SK-N-SH (cell line): ENCODE measurements around the gene SNU13. TPM values are rescaled to one million over a fixed set of nuclear protein-coding genes. Genes with fewer than 3 reads are reported as not detected.

Source experiments
- CTCF ChIA-PET: fragments of 300-600, 350-600 bp; formaldehyde crosslinking; extraction: SDS; loops from one replicate; lab custom pipeline; 2021; lab: Yijun Ruan, JAX
- POLR2A ChIA-PET: fragments of 350-600 bp; sonication (Branson Sonifier 250); formaldehyde crosslinking; extraction: SDS; loops from one replicate; lab custom pipeline; 2020; ENCODE audit warnings: antibody characterized with exemption, inconsistent platforms; lab: Yijun Ruan, JAX
- DNase-seq: peaks from one replicate; pipeline ENCODE4 v3.0.0; 2012
- H2AFZ ChIP-seq: fragments of 200-600 bp; sonication (generic); 2 replicates; pipeline ENCODE4 v1.8.1; 2016; ENCODE audit warnings: antibody characterized with exemption, mild to moderate bottlenecking, low read depth
- H3F3A ChIP-seq: fragments of 200-600 bp; sonication (generic); replicated peaks from 2 replicates; pipeline ENCODE3; 2016; ENCODE audit warnings: antibody characterized with exemption, mild to moderate bottlenecking; ENCODE audit not compliant: insufficient read depth
- H3K27ac ChIP-seq, 2 experiments: fragments of 200-500 bp in 1 of 2; fragments of 200-600 bp in 1 of 2; sonication (Bioruptor generic) in 1 of 2; sonication (generic), shearing (Covaris generic) in 1 of 2; 2 replicates each; pipeline versions ENCODE4 v1.5.1 to v1.6.1; 2014 to 2016; ENCODE audit warnings: low read depth in 2 of 2, inconsistent platforms in 1 of 2, low read length in 1 of 2, mild to moderate bottlenecking in 1 of 2, mixed read lengths in 1 of 2
- H3K27me3 ChIP-seq: fragments of 200-600 bp; sonication (generic), shearing (Covaris generic); 2 replicates; pipeline ENCODE4 v1.6.1; 2016; ENCODE audit warnings: mixed run types; ENCODE audit not compliant: insufficient read depth
- H3K36me3 ChIP-seq, 2 experiments: fragments of 200-500 bp in 1 of 2; fragments of 200-600 bp in 1 of 2; sonication (Bioruptor generic) in 1 of 2; sonication (generic) in 1 of 2; replicated peaks in 1 of 2; 2 replicates each; pipeline versions ENCODE3 to v1.5.1; 2014 to 2016; ENCODE audit warnings: low read length in 1 of 2, mild to moderate bottlenecking in 1 of 2; ENCODE audit not compliant: insufficient read depth in 2 of 2, control insufficient read depth in 1 of 2
- H3K4me1 ChIP-seq, 2 experiments: fragments of 200-500 bp in 1 of 2; fragments of 200-600 bp in 1 of 2; sonication (Bioruptor generic) in 1 of 2; sonication (generic), shearing (Covaris generic) in 1 of 2; 2 replicates each; pipeline versions ENCODE4 v1.5.1 to v1.6.1; 2014 to 2016; ENCODE audit warnings: low read depth in 1 of 2, low read length in 1 of 2, mixed run types in 1 of 2; ENCODE audit not compliant: insufficient read depth in 2 of 2, control insufficient read depth in 1 of 2
- H3K4me2 ChIP-seq: fragments of 200-600 bp; sonication (generic), shearing (Covaris generic); 2 replicates; pipeline ENCODE4 v1.6.1; 2017; ENCODE audit warnings: mixed run types
- H3K4me3 ChIP-seq, 2 experiments: fragments of 200-500 bp in 1 of 2; fragments of 200-600 bp in 1 of 2; sonication (Bioruptor generic) in 1 of 2; sonication (generic), shearing (Covaris generic) in 1 of 2; 2 replicates each; pipeline versions ENCODE4 v1.5.1 to v1.8.1; 2014 to 2016; ENCODE audit warnings: low read depth in 2 of 2, inconsistent platforms in 1 of 2, low read length in 1 of 2, mild to moderate bottlenecking in 1 of 2, mixed read lengths in 1 of 2, moderate library complexity in 1 of 2
- H3K79me2 ChIP-seq: fragments of 200-600 bp; sonication (generic); 2 replicates; pipeline ENCODE4 v1.8.1; 2017; ENCODE audit warnings: mild to moderate bottlenecking; ENCODE audit not compliant: insufficient read depth
- H3K9ac ChIP-seq: fragments of 200-600 bp; sonication (generic); 2 replicates; pipeline ENCODE4 v1.6.1; 2017; ENCODE audit warnings: mixed run types
- H3K9me2 ChIP-seq: fragments of 200-600 bp; sonication (generic); 2 replicates; pipeline ENCODE4 v1.6.1; 2017; ENCODE audit warnings: mixed run types
- H3K9me3 ChIP-seq: fragments of 200-600 bp; sonication (generic); 2 replicates; pipeline ENCODE4 v1.6.1; 2017; ENCODE audit warnings: mixed run types, mild to moderate bottlenecking, moderate library complexity
- H4K20me1 ChIP-seq: fragments of 200-600 bp; sonication (generic); 2 replicates; pipeline ENCODE4 v1.6.1; 2017; ENCODE audit warnings: mild to moderate bottlenecking, mixed run types; ENCODE audit not compliant: insufficient read depth
- CHD2 ChIP-seq: fragments of 150-350 bp; IDR thresholded peaks from 2 replicates; pipeline ENCODE4 v1.6.1; 2018; ENCODE audit warnings: low read length; ENCODE audit not compliant: partially characterized antibody
- ELF1 ChIP-seq: IDR thresholded peaks from 2 replicates; pipeline ENCODE4 v1.4.0; 2012
- EZH2phosphoT487 ChIP-seq: fragments of 200-600 bp; sonication (generic); IDR thresholded peaks from 2 replicates; pipeline ENCODE4 v1.6.1; 2017; ENCODE audit warnings: low read depth, mixed run types, mild to moderate bottlenecking, antibody characterized with exemption, moderate library complexity, borderline replicate concordance
- FOXM1 ChIP-seq: IDR thresholded peaks from 2 replicates; pipeline ENCODE4 v1.4.0; 2012; ENCODE audit warnings: low read depth, mild to moderate bottlenecking
- GABPA ChIP-seq: IDR thresholded peaks from 2 replicates; pipeline ENCODE4 v1.4.0; 2012; ENCODE audit warnings: low read depth, mild to moderate bottlenecking
- GATA2 ChIP-seq: sonication (generic); formaldehyde crosslinking; IDR thresholded peaks from 2 replicates; pipeline ENCODE4 v1.5.0; 2020; ENCODE audit warnings: mild to moderate bottlenecking, missing genetic modification reagents
- JUND ChIP-seq: IDR thresholded peaks from 2 replicates; pipeline ENCODE4 v1.4.0; 2012
- MEF2A ChIP-seq: IDR thresholded peaks from 2 replicates; pipeline ENCODE4 v1.4.0; 2012; ENCODE audit warnings: low read depth, borderline replicate concordance
- PBX3 ChIP-seq: IDR thresholded peaks from 2 replicates; pipeline ENCODE4; 2012
- RAD21 ChIP-seq: IDR thresholded peaks from 2 replicates; pipeline ENCODE4 v1.6.1; 2012; ENCODE audit warnings: mild to moderate bottlenecking, low read length
- RCOR1 ChIP-seq: fragments of 150-350 bp; IDR thresholded peaks from 2 replicates; pipeline ENCODE4 v1.6.1; 2017; ENCODE audit warnings: antibody characterized with exemption, low read length
- REST ChIP-seq: IDR thresholded peaks from 2 replicates; pipeline ENCODE4 v1.6.1; 2012; ENCODE audit warnings: mild to moderate bottlenecking, low read depth, low read length, moderate library complexity
- RFX5 ChIP-seq: IDR thresholded peaks from 2 replicates; pipeline ENCODE4 v1.6.1; 2012; ENCODE audit warnings: mild to moderate bottlenecking, improper control_type of control experiment, low read length
- SIN3A ChIP-seq: IDR thresholded peaks from 2 replicates; pipeline ENCODE4 v1.6.1; 2012; ENCODE audit warnings: low read depth, mild to moderate bottlenecking, low read length, moderate library complexity, borderline replicate concordance
- SMC3 ChIP-seq: IDR thresholded peaks from 2 replicates; pipeline ENCODE4 v1.6.1; 2012; ENCODE audit warnings: low read depth, low read length, improper control_type of control experiment
- TAF1 ChIP-seq: IDR thresholded peaks from 2 replicates; pipeline ENCODE4 v1.6.1; 2012; ENCODE audit warnings: low read depth, mild to moderate bottlenecking, low read length, moderate library complexity, borderline replicate concordance
- USF1 ChIP-seq: IDR thresholded peaks from 2 replicates; pipeline ENCODE4 v1.4.0; 2012; ENCODE audit warnings: low read depth, borderline replicate concordance
- ZBTB33 ChIP-seq: IDR thresholded peaks from 2 replicates; pipeline ENCODE4 v1.4.0; 2012; ENCODE audit warnings: low read depth, borderline replicate concordance
- WGBS: methylation state at CpG from one replicate; pipeline ENCODE4 v1.1.6; 2017; ENCODE audit warnings: low lambda C conversion rate; 5-methylcytosine and 5-hydroxymethylcytosine counted together
- polyA plus RNA-seq, 3 experiments: library from polyadenylated mRNA; depleted of rRNA; stranded (reverse); fragments of >200 nt; gene quantifications; 2 replicates each; pipeline ENCODE4 v1.2.3, GENCODE V29; 2012

The SNU13 gene
- polyA plus RNA-seq, 1 of the 3 experiments (the other 2 are of a cell fraction): 282 TPM

- TF ChIP-seq RFX5 (no peak), USF1 (no peak), EZH2phosphoT487 (no peak)
- TF ChIP-seq, all 33 proteins: peak for 0
These were observed 29.8 kb downstream of the SNU13 start (continued) for GRCh38 chr22:41658869-41659268.

- Histone ChIP-seq H3K9ac (no peak overlapping the region), H3K79me2 (no peaks in the 10 kb centered on the region), H3K27me3 (no peaks in the 10 kb centered on the region), H3K4me2 (no peak overlapping the region), H3K4me3 (no peak overlapping the region), H3K9me3 (no peaks in the 10 kb centered on the region), H2AFZ (no peak overlapping the region), H3K4me1 (no peaks in the 10 kb centered on the region), H3F3A (no peaks in the 10 kb centered on the region), H3K36me3 (peaks cover 18 to 52% of the 10 kb centered on the region in 2 experiments), H3K27ac (no peak overlapping the region; a peak in 1 of 4 replicates), H3K9me2 (no peaks in the 10 kb centered on the region), H4K20me1 (no peaks in the 10 kb centered on the region)
- 100% methylated on average over 1 of the region's 6 CpGs for WGBS
- no peak for DNase-seq
- ChIA-PET POLR2A (no interaction called here), CTCF (no interaction called here)
- TF ChIP-seq PBX3 (no peak), EZH2phosphoT487 (no peak), RCOR1 (no peak), SIN3A (no peak), CHD2 (no peak), MEF2A (no peak), ELF1 (no peak), GATA2 (no peak), RAD21 (no peak), FOXM1 (no peak), GABPA (no peak), TAF1 (no peak), SMC3 (no peak), ZBTB33 (no peak), REST (no peak), JUND (no peak)
These were observed 31.0 kb downstream of the SNU13 start for GRCh38 chr22:41657709-41658108.
